ENCODE measurements around the gene CBX8.
A peak's percentile ranks its signal among the peaks of the same experiment; 100 is the strongest.

CBX8 gene

DNA sequence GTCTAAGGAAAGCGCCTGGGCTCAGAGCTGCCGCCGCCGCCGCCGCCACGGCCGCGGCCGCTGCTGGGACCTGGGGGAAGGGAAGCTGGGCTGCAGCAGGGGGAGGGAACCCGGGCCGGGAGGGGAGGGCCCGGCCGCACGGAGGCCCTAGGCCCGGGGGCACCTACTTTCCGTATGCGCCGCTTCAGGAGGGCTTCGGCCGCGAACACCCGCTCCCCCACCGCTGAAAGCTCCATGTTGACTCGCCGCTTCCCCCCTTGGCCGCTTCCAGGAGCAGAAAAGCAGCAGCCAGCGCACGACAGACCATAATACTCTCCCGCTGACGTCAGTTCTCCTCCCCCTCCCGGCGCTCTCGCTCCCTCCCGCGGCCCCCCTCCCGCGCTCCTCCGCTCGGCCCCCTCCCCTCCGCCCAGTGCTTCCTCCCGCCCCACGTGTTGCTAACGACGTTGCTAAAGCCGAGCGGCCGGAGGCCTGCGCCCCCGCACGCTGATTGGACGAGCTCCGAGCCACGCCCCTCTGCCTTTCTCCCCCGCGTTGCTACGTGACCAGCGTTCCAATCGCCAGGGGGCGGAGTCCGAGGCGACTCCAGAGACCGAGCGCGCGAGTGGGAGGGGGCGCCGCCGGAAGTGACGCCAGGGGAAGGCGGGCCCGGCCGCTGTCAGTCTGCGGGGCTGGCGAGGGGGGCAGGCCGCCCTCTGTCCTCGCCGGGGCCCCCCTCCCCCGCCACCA lies at the start of gene CBX8:
CBX8 (minus strand) TSS at position 315 of the 729 bp plus-strand sequence; CDS start at position 236, 79 bp downstream.
- DNase-seq = peak; percentile 99

DNA sequence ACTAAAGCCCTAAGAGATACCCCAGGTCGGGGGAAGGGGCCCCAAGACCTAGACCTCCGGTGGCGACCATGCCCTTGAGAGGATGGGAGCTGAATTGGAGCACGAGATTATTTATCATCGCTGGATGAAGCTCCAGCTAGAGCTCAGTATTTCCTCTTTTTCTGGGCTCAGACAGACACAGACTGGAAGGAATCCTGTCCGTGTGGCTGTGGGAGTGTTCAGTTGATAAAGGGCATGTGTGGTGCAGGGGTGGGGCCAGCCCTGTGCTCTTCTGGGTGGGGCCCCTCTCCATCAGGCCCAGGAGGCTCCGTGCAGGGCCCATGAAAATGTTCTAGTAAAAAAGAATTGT lies 48.7 kb upstream of the CBX8 start:
- no peak for DNase-seq

- no peak for DNase-seq
Observed at GRCh38 chr17:79844869-79845600, 48.2 kb upstream of the CBX8 start.

DNA sequence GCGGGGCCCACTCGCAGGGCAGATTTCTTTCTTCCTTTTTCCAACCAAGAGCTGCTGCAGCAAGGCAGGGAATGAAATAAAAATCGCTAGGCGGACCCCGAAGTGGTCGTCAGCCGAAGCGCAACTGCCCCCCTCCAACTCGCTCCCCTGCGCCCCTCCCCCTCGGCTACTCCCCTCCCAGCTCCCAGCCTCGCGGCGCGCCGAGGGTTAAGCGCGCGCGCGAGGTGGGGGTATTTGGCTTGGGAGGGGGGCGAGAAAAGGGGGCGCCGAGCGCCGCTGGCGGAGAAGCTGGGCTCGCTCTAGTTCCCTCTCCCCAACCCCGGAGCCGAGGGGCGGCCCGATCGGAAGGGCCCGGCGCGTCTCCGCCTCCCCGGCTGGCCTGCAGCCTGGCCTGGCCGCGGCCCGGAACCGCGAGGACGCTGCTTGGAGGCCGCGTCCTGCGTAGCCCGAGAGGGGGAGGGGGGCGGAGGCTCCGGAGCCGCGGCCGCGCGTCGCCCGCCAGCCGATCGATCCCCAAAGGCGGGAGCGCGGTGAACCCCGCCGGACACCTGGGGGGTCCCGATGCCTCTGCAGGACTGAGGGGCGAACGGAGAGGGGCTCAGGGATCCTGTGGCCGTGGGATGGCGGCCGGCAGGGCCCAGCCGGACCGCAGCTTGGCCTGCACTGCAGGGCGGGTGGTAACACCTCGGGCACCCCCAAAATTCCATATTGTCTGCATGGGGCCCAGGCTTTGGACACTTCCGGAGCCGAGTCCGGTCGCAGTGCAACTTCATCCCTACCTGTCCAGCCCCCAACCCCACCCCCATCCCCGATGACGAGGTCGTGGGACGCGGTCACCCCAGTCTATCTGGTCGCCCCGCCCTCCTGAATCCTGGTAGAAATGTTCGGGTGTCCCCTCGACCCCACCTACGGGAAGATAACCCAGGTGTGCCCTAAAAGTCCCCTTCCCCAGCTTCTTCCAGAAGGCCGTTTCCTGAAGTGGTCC lies 47.2 kb upstream of the CBX8 start:
- DNase-seq = no peak

- no peak for DNase-seq
Observed at GRCh38 chr17:79843474-79843815, 46.6 kb upstream of the CBX8 start.

GRCh38 chr17:79842656-79843473 lies 46.0 kb upstream of the CBX8 start:
- DNase-seq = no peak

DNA sequence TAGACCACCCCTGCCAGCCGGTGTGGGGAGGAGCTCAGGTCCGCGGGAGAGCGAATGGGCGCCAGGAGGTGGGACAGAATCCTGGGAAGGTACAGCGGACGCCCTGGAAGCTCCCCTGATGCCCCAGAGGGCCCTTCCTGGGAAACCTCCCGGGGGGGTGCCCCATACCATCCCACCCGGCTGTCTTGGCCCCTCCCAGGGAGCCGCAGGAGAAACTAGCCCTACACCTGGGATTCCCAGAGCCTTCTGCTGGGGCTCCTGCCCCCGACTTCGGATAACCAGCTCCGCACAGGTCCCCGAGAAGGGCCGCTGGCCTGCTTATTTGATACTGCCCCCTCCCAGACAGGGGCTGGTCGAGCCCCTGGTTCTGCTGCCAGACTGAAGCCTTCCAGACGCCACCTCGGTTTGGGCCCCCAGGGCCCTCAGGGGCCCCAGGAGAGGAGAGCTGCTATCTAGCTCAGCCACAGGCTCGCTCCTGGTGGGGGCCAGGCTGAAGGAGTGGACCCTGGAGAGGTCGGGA lies 45.3 kb upstream of the CBX8 start:
- no peak for DNase-seq

DNA sequence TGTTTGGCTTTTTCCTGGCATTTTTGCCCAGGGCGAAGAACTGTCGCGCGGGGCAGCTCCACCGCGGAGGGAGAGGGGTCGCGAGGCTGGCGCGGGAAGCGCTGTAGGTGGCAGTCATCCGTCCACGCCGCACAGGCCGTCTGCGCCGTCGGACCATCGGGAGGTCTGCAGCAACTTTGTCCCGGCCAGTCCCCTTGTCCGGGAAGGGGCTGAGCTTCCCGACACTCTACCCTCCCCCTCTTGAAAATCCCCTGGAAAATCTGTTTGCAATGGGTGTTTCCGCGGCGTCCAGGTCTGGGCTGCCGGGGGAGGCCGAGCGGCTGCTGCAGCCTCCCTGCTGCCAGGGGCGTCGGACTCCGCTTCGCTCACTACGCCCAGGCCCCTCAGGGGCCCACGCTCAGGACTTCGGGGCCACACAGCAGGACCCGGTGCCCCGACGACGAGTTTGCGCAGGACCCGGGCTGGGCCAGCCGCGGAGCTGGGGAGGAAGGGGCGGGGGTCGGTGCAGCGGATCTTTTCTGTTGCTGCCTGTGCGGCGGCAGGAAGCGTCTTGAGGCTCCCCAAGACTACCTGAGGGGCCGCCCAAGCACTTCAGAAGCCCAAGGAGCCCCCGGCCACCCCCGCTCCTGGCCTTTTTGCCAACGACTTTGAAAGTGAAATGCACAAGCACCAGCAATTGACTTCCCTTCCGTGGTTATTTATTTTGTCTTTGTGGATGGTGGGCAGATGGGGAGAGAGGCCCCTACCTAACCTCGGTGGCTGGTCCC lies 44.7 kb upstream of the CBX8 start:
- no peak for DNase-seq

DNA sequence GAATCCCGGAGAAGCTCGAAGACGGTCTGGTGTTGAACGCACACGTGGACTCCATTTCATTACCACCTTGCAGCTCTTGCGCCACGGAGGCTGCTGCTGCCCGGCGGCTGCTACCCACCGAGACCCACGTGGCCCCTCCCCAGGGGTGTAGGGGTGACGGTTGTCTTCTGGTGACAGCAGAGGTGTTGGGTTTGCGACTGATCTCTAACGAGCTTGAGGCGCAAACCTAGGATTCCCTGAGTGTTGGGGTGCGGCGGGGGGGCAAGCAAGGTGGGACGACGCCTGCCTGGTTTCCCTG lies 44.1 kb upstream of the CBX8 start:
- no peak for DNase-seq

DNA sequence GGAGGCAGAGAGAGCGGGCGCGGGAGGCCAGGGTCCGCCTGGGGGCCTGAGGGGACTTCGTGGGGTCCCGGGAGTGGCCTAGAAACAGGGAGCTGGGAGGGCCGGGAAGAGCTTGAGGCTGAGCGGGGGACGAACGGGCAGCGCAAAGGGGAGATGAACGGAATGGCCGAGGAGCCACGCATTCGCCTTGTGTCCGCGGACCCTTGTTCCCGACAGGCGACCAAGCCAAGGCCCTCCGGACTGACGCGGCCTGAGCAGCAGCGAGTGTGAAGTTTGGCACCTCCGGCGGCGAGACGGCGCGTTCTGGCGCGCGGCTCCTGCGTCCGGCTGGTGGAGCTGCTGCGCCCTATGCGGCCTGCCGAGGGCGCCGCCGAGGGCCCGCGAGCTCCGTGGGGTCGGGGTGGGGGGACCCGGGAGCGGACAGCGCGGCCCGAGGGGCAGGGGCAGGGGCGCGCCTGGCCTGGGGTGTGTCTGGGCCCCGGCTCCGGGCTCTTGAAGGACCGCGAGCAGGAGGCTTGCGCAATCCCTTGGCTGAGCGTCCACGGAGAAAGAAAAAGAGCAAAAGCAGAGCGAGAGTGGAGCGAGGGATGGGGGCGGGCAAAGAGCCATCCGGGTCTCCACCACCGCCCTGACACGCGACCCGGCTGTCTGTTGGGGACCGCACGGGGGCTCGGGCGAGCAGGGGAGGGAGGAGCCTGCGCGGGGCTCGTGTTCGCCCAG lies 43.6 kb upstream of the CBX8 start:
- no peak for DNase-seq

- peak; percentile 86 for DNase-seq
Observed at GRCh38 chr17:79839356-79840268, 42.7 kb upstream of the CBX8 start, which contains the start of gene CBX4. Gene CBX4 (minus strand): TSS chr17:79839440. CDS start chr17:79839251, 189 bp downstream.

DNA sequence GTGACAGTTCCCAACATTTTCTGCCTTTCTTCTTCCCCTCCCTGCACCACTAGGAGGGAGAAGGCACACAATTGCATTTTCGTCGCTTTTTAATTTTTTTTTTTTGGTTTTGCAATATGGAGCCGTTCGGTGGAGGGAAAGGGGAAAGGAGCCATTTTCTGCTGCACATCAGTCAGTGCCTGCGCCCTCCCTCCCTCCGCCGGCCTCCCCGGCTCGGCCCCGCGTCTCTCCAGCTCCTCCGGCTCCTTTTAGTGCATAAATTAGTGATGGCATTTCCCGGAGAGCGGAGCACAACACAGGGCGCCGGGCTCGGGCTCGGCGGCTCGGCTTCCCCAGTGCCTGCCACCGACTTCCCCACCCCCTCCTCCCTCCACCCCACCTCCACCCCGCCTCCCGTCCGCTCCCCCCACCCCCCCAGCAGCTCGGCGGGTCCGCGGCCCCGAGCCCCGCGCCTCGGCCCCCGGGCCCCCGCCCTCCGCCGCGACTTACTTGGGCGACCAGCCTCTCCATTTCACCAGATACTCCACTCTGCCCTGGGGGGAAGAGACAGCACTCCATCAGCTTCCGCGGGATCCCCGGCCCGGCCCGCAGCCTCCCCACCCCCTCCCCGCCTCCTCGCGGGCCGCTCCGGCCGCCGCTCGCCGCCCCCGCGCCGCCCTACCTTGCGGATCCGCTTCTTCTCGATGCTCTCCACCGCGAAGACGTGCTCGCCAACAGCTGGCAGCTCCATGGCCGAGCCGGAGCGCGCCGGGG lies 41.8 kb upstream of the CBX8 start:
- peak; percentile 35 for DNase-seq

GRCh38 chr17:79837888-79838521 lies 41.1 kb upstream of the CBX8 start:
- DNase-seq = no peak

- no peak for DNase-seq
Observed at GRCh38 chr17:79836972-79837887, 40.4 kb upstream of the CBX8 start.

DNA sequence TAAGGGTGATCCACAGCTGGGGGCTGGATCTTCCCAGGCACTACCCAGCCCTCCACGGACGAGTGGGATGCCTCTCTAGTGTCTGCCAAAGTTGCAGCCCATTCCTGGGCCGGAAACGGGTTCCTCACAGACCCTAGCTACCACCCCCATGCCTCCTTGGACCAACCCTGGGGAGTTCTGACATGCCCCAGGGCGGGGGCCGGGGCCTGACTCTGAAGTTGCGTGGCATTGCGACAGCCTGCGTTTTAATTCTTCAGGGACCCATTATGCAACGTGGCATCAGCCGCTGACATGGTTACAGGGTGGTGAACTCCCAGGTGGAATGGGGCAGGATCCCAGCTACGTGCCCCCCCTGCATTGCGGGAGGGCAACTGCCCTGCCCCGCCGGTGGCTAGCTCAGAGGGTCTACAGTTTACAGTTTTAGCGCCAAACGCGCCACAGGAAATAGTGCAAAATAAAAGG lies 39.7 kb upstream of the CBX8 start:
- DNase-seq = no peak

DNA sequence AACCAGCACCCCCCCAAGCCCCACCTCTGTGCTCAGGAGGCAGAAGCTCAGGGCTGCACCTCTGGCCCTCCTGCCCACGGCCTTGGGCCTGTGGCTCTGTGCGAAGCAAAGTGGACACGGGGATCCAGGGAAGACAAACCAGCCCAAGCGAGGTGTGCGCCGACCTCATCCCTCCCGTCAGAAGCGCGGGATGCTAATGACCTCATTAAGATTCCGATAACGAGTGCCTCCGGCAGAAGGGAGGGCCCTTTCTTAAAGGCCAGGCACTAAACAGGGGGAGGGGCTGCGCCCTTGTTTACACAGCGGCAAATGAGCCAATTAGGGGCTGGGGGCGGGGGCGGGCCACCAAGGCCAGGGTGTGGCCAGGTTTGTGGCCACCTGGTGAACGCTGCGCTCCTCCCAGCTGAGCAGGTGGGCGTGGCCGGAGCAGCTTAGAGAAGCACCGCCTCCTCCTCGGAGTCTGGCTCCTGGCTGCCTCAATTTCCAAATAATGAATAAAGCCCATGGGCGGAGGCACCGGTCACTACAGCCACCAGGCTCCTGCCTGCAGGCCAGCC lies 39.2 kb upstream of the CBX8 start:
- DNase-seq = no peak

GRCh38 chr17:79835470-79835899 lies 38.6 kb upstream of the CBX8 start:
- no peak for DNase-seq
